Loucy (cell line): ENCODE data around the gene GTF2A1.

Experiments used
- H2AFZ ChIP-seq: fragments of 200-600 bp; sonication (generic); 2 replicates; pipeline ENCODE4 v1.6.0; 2016; ENCODE audit warnings: antibody characterized with exemption, mild to moderate bottlenecking, low read length, moderate library complexity
- H3F3A ChIP-seq: fragments of 200-600 bp; 2 replicates; pipeline ENCODE4 v1.6.0; 2016; ENCODE audit warnings: antibody characterized with exemption, low read depth, mild to moderate bottlenecking
- H3K27me3 ChIP-seq: fragments of 200-600 bp; sonication (generic); 2 replicates; pipeline ENCODE4 v1.6.1; 2014; ENCODE audit warnings: low read length, mild to moderate bottlenecking; ENCODE audit not compliant: insufficient read depth, poor library complexity, severe bottlenecking
- H3K36me3 ChIP-seq: fragments of 200-600 bp; sonication (generic); 2 replicates; pipeline ENCODE4 v1.6.1; 2016; ENCODE audit warnings: low read length; ENCODE audit not compliant: insufficient read depth
- H3K4me1 ChIP-seq: fragments of 200-600 bp; sonication (generic); 2 replicates; pipeline ENCODE4 v1.5.1; 2014; ENCODE audit warnings: low read length, mild to moderate bottlenecking; ENCODE audit not compliant: insufficient read depth, poor library complexity, severe bottlenecking
- H3K4me2 ChIP-seq: fragments of 200-600 bp; sonication (generic); 2 replicates; pipeline ENCODE4 v1.6.0; 2014; ENCODE audit warnings: antibody characterized with exemption, low read length, low read depth, mild to moderate bottlenecking; ENCODE audit not compliant: poor library complexity, severe bottlenecking
- H3K4me3 ChIP-seq: fragments of 200-600 bp; sonication (generic); 2 replicates; pipeline ENCODE4 v1.5.1; 2014; ENCODE audit warnings: low read length, mild to moderate bottlenecking, mixed read lengths; ENCODE audit not compliant: poor library complexity, severe bottlenecking
- H3K79me2 ChIP-seq: fragments of 200-600 bp; sonication (generic); 2 replicates; pipeline ENCODE4 v1.6.1; 2014; ENCODE audit warnings: low read length; ENCODE audit not compliant: insufficient read depth
- H3K9ac ChIP-seq: fragments of 200-600 bp; sonication (generic); 2 replicates; pipeline ENCODE4 v1.6.0; 2014; ENCODE audit warnings: mild to moderate bottlenecking, low read depth, low read length, moderate library complexity; ENCODE audit not compliant: poor library complexity, severe bottlenecking
- H3K9me2 ChIP-seq: fragments of 200-600 bp; sonication (generic); replicated peaks from 2 replicates; pipeline ENCODE4 v1.6.1; 2016; ENCODE audit warnings: low read depth, low read length, mixed read lengths
- H3K9me3 ChIP-seq: fragments of 200-600 bp; sonication (generic); 2 replicates; pipeline ENCODE4 v1.6.1; 2014; ENCODE audit warnings: mild to moderate bottlenecking, antibody characterized with exemption, low read length, low read depth; ENCODE audit not compliant: insufficient read depth
- H4K20me1 ChIP-seq: fragments of 200-600 bp; sonication (generic); 2 replicates; pipeline ENCODE4 v1.6.0; 2014; ENCODE audit warnings: antibody characterized with exemption, low read length, mild to moderate bottlenecking; ENCODE audit not compliant: insufficient read depth, poor library complexity, severe bottlenecking
- CTCF ChIP-seq: fragments of 200-600 bp; sonication (generic); conservative IDR thresholded peaks from 2 replicates; pipeline ENCODE4 v1.5.1; 2014; ENCODE audit warnings: mild to moderate bottlenecking, antibody characterized with exemption, low read length
- EZH2phosphoT487 ChIP-seq: fragments of 200-600 bp; IDR thresholded peaks from 2 replicates; pipeline ENCODE4 v1.6.1; 2018; ENCODE audit warnings: antibody characterized with exemption, mild to moderate bottlenecking, moderate library complexity, borderline replicate concordance

GTF2A1 gene

GRCh38 chr14:81141426-81141825, 79.3 kb downstream of the GTF2A1 start:
- H3K79me2 ChIP-seq: no peaks in the 10 kb centered on the region
- peaks cover 9% of the 10 kb centered on the region for H3K4me1 ChIP-seq
- H3K36me3 ChIP-seq: no peaks in the 10 kb centered on the region
- H3K4me3 ChIP-seq: no peak overlapping the region
- H3K27me3 ChIP-seq: no peaks in the 10 kb centered on the region
- H2AFZ ChIP-seq: no peak overlapping the region
- no peak overlapping the region for H3K9ac ChIP-seq
- no peaks in the 10 kb centered on the region for H3K9me2 ChIP-seq
- TF ChIP-seq CTCF (no peak), EZH2phosphoT487 (no peak)
- H3K4me2 ChIP-seq: no peak overlapping the region
- H3K9me3 ChIP-seq: no peaks in the 10 kb centered on the region
- H4K20me1 ChIP-seq: no peaks in the 10 kb centered on the region
- H3F3A ChIP-seq: no peaks in the 10 kb centered on the region

GRCh38 chr14:81138429-81138828, 82.3 kb downstream of the GTF2A1 start:
- H3K4me2 ChIP-seq: no peak overlapping the region
- no peaks in the 10 kb centered on the region for H3K79me2 ChIP-seq
- H3K9me2 ChIP-seq: no peaks in the 10 kb centered on the region
- H2AFZ ChIP-seq: no peak overlapping the region
- H3K4me3 ChIP-seq: no peak overlapping the region
- no peaks in the 10 kb centered on the region for H3K9me3 ChIP-seq
- H4K20me1 ChIP-seq: no peaks in the 10 kb centered on the region
- H3K36me3 ChIP-seq: no peaks in the 10 kb centered on the region
- no peak overlapping the region for H3K9ac ChIP-seq
- H3K27me3 ChIP-seq: no peaks in the 10 kb centered on the region
- TF ChIP-seq CTCF (no peak), EZH2phosphoT487 (no peak)
- H3K4me1 ChIP-seq: no peaks in the 10 kb centered on the region
- no peaks in the 10 kb centered on the region for H3F3A ChIP-seq

- no peak overlapping the region for H3K4me3 ChIP-seq
- no peak overlapping the region for H2AFZ ChIP-seq
- no peaks in the 10 kb centered on the region for H3K4me1 ChIP-seq
Measured at GRCh38 chr14:81137316-81137715, 83.4 kb downstream of the GTF2A1 start.

More at GRCh38 chr14:81137316-81137715, 83.4 kb downstream of the GTF2A1 start:
- H3F3A ChIP-seq: no peaks in the 10 kb centered on the region
- H3K36me3 ChIP-seq: no peaks in the 10 kb centered on the region
- H3K9me3 ChIP-seq: no peaks in the 10 kb centered on the region
- H3K27me3 ChIP-seq: no peaks in the 10 kb centered on the region
- H3K9me2 ChIP-seq: no peaks in the 10 kb centered on the region
- no peak for TF ChIP-seq CTCF
- no peak for TF ChIP-seq EZH2phosphoT487
- H3K79me2 ChIP-seq: no peaks in the 10 kb centered on the region
- no peaks in the 10 kb centered on the region for H4K20me1 ChIP-seq
- no peak overlapping the region for H3K9ac ChIP-seq
- H3K4me2 ChIP-seq: no peak overlapping the region
